ENCODE data around the gene ELOF1.
A peak's percentile ranks its signal among the peaks of the same experiment; 100 is the strongest.
"Not testable (repeated sequence)": the region's sequence is repeated elsewhere in the genome, so short reads cannot be mapped to it uniquely, and the experiment has no call there.

ELOF1 gene

GRCh38 chr19:11573354-11573753 lies 14.3 kb upstream of the ELOF1 start:
- not testable (repeated sequence) for H3K27me3 ChIP-seq (replicated peaks in 2 of 5; ENCODE audit: control insufficient read depth in 4 of 5, insufficient read depth in 5 of 5, low read length in 4 of 5); H3K36me3 ChIP-seq (ENCODE audit: control insufficient read depth in 4 of 4, insufficient read depth in 4 of 4, low read length in 3 of 4); H3K4me3 ChIP-seq (ENCODE audit: control insufficient read depth in 1 of 7, extremely low read depth in 1 of 7, insufficient read depth in 4 of 7, low read depth in 2 of 7, low read length in 6 of 7); DNase-seq; H3K27ac ChIP-seq (ENCODE audit: insufficient read depth in 1 of 2, low read depth in 1 of 2, low read length in 2 of 2, poor library complexity in 1 of 2, severe bottlenecking in 2 of 2); H3K9me3 ChIP-seq (ENCODE audit: control extremely low read depth in 1 of 5, control insufficient read depth in 4 of 5, insufficient read depth in 2 of 5, low read depth in 1 of 5, low read length in 4 of 5)
- CTCF ChIA-PET, result interaction anchor here (1.7 to 2.2 kb wide), 2 partner anchors 10 to 13 kb away, joined by 5 to 7 read pairs; no protein-coding TSS in a partner anchor
- WGBS (ENCODE audit: insufficient coverage), result 97% methylated on average over 4 of the region's 6 CpGs
- H3K4me1 ChIP-seq (ENCODE audit: control extremely low read depth in 1 of 4, control insufficient read depth in 4 of 4, insufficient read depth in 4 of 4, low read length in 3 of 4), result peaks cover 0 to 39% (median 31%) of the 10 kb centered on the region in 4 experiments
- POLR2A ChIA-PET, result interaction anchor here (0.6 kb wide), 1 partner anchor 11 kb away, joined by 4 read pairs; no protein-coding TSS in a partner anchor

- DNase-seq, result peak; percentile 71 to 94 (median 90)
- Histone ChIP-seq H3K4me1 (ENCODE audit: control extremely low read depth in 1 of 4, control insufficient read depth in 4 of 4, insufficient read depth in 4 of 4, low read length in 3 of 4) (peaks cover 0 to 40% (median 30%) of the 10 kb centered on the region in 4 experiments), H3K4me3 (ENCODE audit: control insufficient read depth in 1 of 7, extremely low read depth in 1 of 7, insufficient read depth in 4 of 7, low read depth in 2 of 7, low read length in 6 of 7) (peak overlapping the region in 1 of 7 experiments; percentile 10), H3K9me3 (ENCODE audit: control extremely low read depth in 1 of 5, control insufficient read depth in 4 of 5, insufficient read depth in 2 of 5, low read depth in 1 of 5, low read length in 4 of 5) (no peaks in the 10 kb centered on the region), H3K36me3 (ENCODE audit: control insufficient read depth in 4 of 4, insufficient read depth in 4 of 4, low read length in 3 of 4) (no peaks in the 10 kb centered on the region), H3K27ac (ENCODE audit: insufficient read depth in 1 of 2, low read depth in 1 of 2, low read length in 2 of 2, poor library complexity in 1 of 2, severe bottlenecking in 2 of 2) (peak overlapping the region in 1 of 2 experiments; percentile 14), H3K27me3 (replicated peaks in 2 of 5; ENCODE audit: control insufficient read depth in 4 of 5, insufficient read depth in 5 of 5, low read length in 4 of 5) (no peaks in the 10 kb centered on the region)
- ChIA-PET CTCF (interaction anchor here (1.5 to 3.0 kb wide), 3 partner anchors 9 to 20 kb away, joined by 4 to 21 read pairs (median 4); partner anchors contain the start of gene ELOF1), POLR2A (interaction anchor here (0.6 to 1.1 kb wide), 2 partner anchors 8 to 859 kb away, joined by 4 to 7 read pairs; no protein-coding TSS in a partner anchor)
- 8% methylated on average over 4 of the region's 5 CpGs for WGBS (ENCODE audit: insufficient coverage)
Observed at GRCh38 chr19:11570039-11570462, 11.0 kb upstream of the ELOF1 start.

- Histone ChIP-seq H3K27me3 (replicated peaks in 2 of 5; ENCODE audit: control insufficient read depth in 4 of 5, insufficient read depth in 5 of 5, low read length in 4 of 5) (no peaks in the 10 kb centered on the region), H3K36me3 (ENCODE audit: control insufficient read depth in 4 of 4, insufficient read depth in 4 of 4, low read length in 3 of 4) (no peaks in the 10 kb centered on the region), H3K27ac (ENCODE audit: insufficient read depth in 1 of 2, low read depth in 1 of 2, low read length in 2 of 2, poor library complexity in 1 of 2, severe bottlenecking in 2 of 2) (no peak overlapping the region), H3K4me3 (ENCODE audit: control insufficient read depth in 1 of 7, extremely low read depth in 1 of 7, insufficient read depth in 4 of 7, low read depth in 2 of 7, low read length in 6 of 7) (no peak overlapping the region), H3K9me3 (ENCODE audit: control extremely low read depth in 1 of 5, control insufficient read depth in 4 of 5, insufficient read depth in 2 of 5, low read depth in 1 of 5, low read length in 4 of 5) (no peaks in the 10 kb centered on the region), H3K4me1 (ENCODE audit: control extremely low read depth in 1 of 4, control insufficient read depth in 4 of 4, insufficient read depth in 4 of 4, low read length in 3 of 4) (peaks cover 0 to 39% (median 33%) of the 10 kb centered on the region in 4 experiments)
- ChIA-PET CTCF (no interaction called here), POLR2A (no interaction called here)
- 100% methylated on average over 2 of the region's 2 CpGs for WGBS (ENCODE audit: insufficient coverage)
- DNase-seq, result no peak
Observed at GRCh38 chr19:11566164-11566563, 7.1 kb upstream of the ELOF1 start.

- Histone ChIP-seq H3K27ac (ENCODE audit: insufficient read depth in 1 of 2, low read depth in 1 of 2, low read length in 2 of 2, poor library complexity in 1 of 2, severe bottlenecking in 2 of 2) (peak overlapping the region in 1 of 2 experiments; percentile 61), H3K4me1 (ENCODE audit: control extremely low read depth in 1 of 4, control insufficient read depth in 4 of 4, insufficient read depth in 4 of 4, low read length in 3 of 4) (peaks cover 0 to 42% (median 34%) of the 10 kb centered on the region in 4 experiments)
- H3K36me3 ChIP-seq (ENCODE audit: control insufficient read depth in 4 of 4, insufficient read depth in 4 of 4, low read length in 3 of 4); H3K4me3 ChIP-seq (ENCODE audit: control insufficient read depth in 1 of 7, extremely low read depth in 1 of 7, insufficient read depth in 4 of 7, low read depth in 2 of 7, low read length in 6 of 7); H3K27me3 ChIP-seq (replicated peaks in 2 of 5; ENCODE audit: control insufficient read depth in 4 of 5, insufficient read depth in 5 of 5, low read length in 4 of 5); H3K9me3 ChIP-seq (ENCODE audit: control extremely low read depth in 1 of 5, control insufficient read depth in 4 of 5, insufficient read depth in 2 of 5, low read depth in 1 of 5, low read length in 4 of 5); DNase-seq; CTCF ChIA-PET; POLR2A ChIA-PET: not testable (repeated sequence)
- 80% methylated on average over 1 of the region's 5 CpGs for whole genome bisulfite sequencing (ENCODE audit: insufficient coverage)
Observed at GRCh38 chr19:11565649-11565980, 6.6 kb upstream of the ELOF1 start.

GRCh38 chr19:11564082-11564807 lies 5.2 kb upstream of the ELOF1 start:
- peak overlapping the region in 1 of 2 experiments; percentile 61 for H3K27ac ChIP-seq (ENCODE audit: insufficient read depth in 1 of 2, low read depth in 1 of 2, low read length in 2 of 2, poor library complexity in 1 of 2, severe bottlenecking in 2 of 2)
- POLR2A ChIA-PET, result not testable (repeated sequence)

GRCh38 chr19:11563532-11563931 lies 4.5 kb upstream of the ELOF1 start:
- CTCF ChIA-PET, result interaction anchor here (0.6 to 8.7 kb wide), 4 partner anchors 15 to 141 kb away, joined by 3 to 109 read pairs (median 4); no protein-coding TSS in a partner anchor
- Histone ChIP-seq H3K4me1 (ENCODE audit: control extremely low read depth in 1 of 4, control insufficient read depth in 4 of 4, insufficient read depth in 4 of 4, low read length in 3 of 4) (peaks cover 0 to 36% (median 24%) of the 10 kb centered on the region in 4 experiments), H3K9me3 (ENCODE audit: control extremely low read depth in 1 of 5, control insufficient read depth in 4 of 5, insufficient read depth in 2 of 5, low read depth in 1 of 5, low read length in 4 of 5) (no peaks in the 10 kb centered on the region), H3K27ac (ENCODE audit: insufficient read depth in 1 of 2, low read depth in 1 of 2, low read length in 2 of 2, poor library complexity in 1 of 2, severe bottlenecking in 2 of 2) (peak overlapping the region in 1 of 2 experiments; percentile 61), H3K27me3 (replicated peaks in 2 of 5; ENCODE audit: control insufficient read depth in 4 of 5, insufficient read depth in 5 of 5, low read length in 4 of 5) (no peaks in the 10 kb centered on the region), H3K36me3 (ENCODE audit: control insufficient read depth in 4 of 4, insufficient read depth in 4 of 4, low read length in 3 of 4) (no peaks in the 10 kb centered on the region), H3K4me3 (ENCODE audit: control insufficient read depth in 1 of 7, extremely low read depth in 1 of 7, insufficient read depth in 4 of 7, low read depth in 2 of 7, low read length in 6 of 7) (no peak overlapping the region)
- 89% methylated on average over 7 of the region's 8 CpGs for WGBS (ENCODE audit: insufficient coverage)
- POLR2A ChIA-PET, result no interaction called here
- DNase-seq, result no peak

More at GRCh38 chr19:11564082-11564807, 5.2 kb upstream of the ELOF1 start:
- not testable (repeated sequence) for H3K4me3 ChIP-seq (ENCODE audit: control insufficient read depth in 1 of 7, extremely low read depth in 1 of 7, insufficient read depth in 4 of 7, low read depth in 2 of 7, low read length in 6 of 7); H3K36me3 ChIP-seq (ENCODE audit: control insufficient read depth in 4 of 4, insufficient read depth in 4 of 4, low read length in 3 of 4); H3K27me3 ChIP-seq (replicated peaks in 2 of 5; ENCODE audit: control insufficient read depth in 4 of 5, insufficient read depth in 5 of 5, low read length in 4 of 5); H3K9me3 ChIP-seq (ENCODE audit: control extremely low read depth in 1 of 5, control insufficient read depth in 4 of 5, insufficient read depth in 2 of 5, low read depth in 1 of 5, low read length in 4 of 5); DNase-seq
- peaks cover 0 to 40% (median 27%) of the 10 kb centered on the region in 4 experiments for H3K4me1 ChIP-seq (ENCODE audit: control extremely low read depth in 1 of 4, control insufficient read depth in 4 of 4, insufficient read depth in 4 of 4, low read length in 3 of 4)
- WGBS (ENCODE audit: insufficient coverage), result 93% methylated on average over 3 of the region's 6 CpGs
- CTCF ChIA-PET, result interaction anchor here (1.1 to 8.7 kb wide), 3 partner anchors 17 to 142 kb away, joined by 3 to 109 read pairs (median 4); no protein-coding TSS in a partner anchor
